ENCODE measurements around the gene AVP.

The AVP gene

DNA sequence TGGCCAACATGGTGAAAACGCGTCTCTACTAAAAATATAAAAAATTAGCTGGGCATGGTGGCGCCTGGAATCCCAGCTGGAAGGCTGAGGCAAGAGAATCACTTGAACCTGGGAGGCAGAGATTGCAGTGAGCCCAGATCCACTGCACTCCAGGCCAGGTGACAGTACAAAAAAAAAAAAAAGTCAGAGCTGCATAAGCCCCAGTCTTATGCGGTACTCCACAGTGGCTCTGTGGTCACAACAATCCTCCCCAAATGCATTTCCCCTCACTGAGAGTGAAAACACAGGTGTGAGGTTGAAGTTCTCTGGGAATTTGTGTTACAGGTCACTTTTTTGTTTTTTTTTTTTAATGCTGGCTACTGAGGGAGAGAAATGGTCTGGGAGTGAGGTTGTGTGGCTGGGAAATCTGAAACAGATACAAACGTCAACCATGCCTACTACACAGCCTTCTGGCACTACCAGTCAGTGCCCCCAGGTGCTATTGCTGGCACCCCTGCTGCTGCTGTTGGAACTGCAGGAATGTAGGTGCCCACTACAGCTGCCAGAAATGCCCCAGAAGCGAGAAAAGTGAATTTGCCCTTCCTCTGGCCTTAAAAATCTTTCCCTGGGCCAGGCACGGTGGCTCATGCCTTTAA is 33.0 kb downstream of the AVP start:
- H3K27me3 ChIP-seq (ENCODE audit: control insufficient read depth, insufficient read depth, low read length): no peaks in the 10 kb centered on the region
- H3K4me1 ChIP-seq (ENCODE audit: control insufficient read depth, insufficient read depth, low read length): peaks cover 13% of the 10 kb centered on the region
- H3K36me3 ChIP-seq (ENCODE audit: control insufficient read depth, insufficient read depth, low read length): peaks cover 9% of the 10 kb centered on the region
- no peaks in the 10 kb centered on the region for H3K9me3 ChIP-seq (ENCODE audit: control insufficient read depth, low read length)
- H3K9ac ChIP-seq (ENCODE audit: low read length): no peak overlapping the region
- H3K4me3 ChIP-seq (ENCODE audit: low read length): no peak overlapping the region

DNA sequence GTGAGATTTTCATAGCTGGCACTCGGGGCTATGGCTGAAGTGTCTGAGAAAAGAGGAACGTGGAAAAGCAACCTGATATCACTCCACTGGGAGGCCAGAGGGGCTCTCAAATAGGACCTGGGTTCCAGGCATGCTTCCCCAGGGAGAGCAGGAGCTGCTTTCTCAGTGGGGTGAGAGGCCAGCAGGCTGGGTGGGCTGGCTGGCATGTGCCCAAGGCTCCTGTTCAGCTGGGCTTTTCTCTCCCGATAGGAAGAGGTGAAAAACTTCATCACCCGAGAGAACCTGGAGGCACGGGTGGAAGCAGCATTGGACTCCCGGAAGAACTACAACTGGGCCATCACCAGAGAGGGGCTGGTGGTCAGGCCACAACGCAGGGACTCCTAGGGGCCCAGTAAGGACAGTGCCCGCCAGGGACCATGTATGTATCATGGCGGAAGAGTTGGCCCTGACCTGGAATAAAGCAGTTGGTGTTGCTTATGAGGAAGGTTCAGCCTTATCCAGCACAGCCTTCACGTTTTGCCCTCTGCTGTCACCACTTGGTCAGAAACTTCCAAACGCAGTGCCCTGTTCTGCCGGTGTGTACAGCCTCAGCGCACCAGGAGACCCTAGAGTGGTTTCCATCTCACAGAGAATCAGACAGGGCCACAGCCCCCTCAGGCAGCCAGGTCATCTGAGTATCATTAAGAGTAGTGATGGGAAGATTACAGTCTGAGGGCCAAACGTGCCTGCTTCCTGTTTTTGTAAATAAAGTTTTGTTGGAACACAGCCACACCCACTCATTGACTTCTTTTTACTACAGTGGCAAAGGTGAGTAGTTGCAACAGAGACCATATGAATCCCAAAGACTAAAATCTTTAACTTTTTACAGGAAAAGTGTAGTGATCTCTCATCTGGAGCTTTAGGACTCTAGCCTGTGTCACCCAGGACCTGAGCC is 36.8 kb downstream of the AVP start:
- Histone ChIP-seq H3K36me3 (ENCODE audit: control insufficient read depth, insufficient read depth, low read length) (peaks cover 9% of the 10 kb centered on the region), H3K4me3 (ENCODE audit: low read length) (no peak overlapping the region), H3K27me3 (ENCODE audit: control insufficient read depth, insufficient read depth, low read length) (no peaks in the 10 kb centered on the region), H3K4me1 (ENCODE audit: control insufficient read depth, insufficient read depth, low read length) (peaks cover 13% of the 10 kb centered on the region), H3K9me3 (ENCODE audit: control insufficient read depth, low read length) (no peaks in the 10 kb centered on the region), H3K9ac (ENCODE audit: low read length) (no peak overlapping the region)

DNA sequence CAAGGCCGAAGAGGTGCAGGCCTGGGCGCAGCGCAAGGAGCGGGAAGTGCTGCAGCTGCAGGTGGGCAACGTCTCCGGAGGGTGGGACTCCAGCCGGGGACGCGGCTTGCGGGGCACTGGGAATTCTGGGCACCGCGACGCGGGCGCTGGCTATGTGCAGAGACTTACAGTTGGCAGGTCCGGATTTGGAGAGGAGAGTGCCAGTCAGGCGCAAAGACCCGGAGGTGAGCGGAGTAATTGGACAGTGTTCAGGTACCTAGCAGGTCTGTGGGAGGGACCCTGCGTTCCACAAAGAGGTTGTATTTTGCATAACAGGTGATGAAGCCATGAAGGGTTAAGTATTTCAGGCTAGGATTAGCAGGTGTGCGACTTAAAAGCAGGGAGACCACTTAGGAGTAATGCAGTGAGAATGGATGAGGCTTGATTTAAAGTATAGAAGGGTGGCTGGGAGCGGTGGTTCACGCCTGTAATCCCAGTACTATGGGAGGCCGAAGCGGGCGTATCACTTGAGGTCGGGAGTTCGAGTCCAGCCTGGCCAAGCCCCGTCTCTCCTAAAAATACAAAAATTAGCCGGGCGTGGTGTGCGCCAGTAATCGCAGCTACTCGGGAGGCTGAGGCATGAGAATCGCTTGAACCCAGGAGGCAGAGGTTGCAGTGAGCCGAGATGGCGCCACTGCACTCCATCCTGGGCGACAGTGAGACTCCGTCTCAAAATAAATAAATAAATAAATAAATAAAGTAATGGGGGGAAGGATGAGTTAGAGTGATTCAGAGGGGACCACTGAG is 37.7 kb downstream of the AVP start:
- Histone ChIP-seq H3K27me3 (ENCODE audit: control insufficient read depth, insufficient read depth, low read length) (no peaks in the 10 kb centered on the region), H3K9ac (ENCODE audit: low read length) (peak overlapping the region; percentile 70), H3K9me3 (ENCODE audit: control insufficient read depth, low read length) (no peaks in the 10 kb centered on the region), H3K36me3 (ENCODE audit: control insufficient read depth, insufficient read depth, low read length) (peaks cover 9% of the 10 kb centered on the region), H3K4me1 (ENCODE audit: control insufficient read depth, insufficient read depth, low read length) (peaks cover 15% of the 10 kb centered on the region), H3K4me3 (ENCODE audit: low read length) (peak overlapping the region; percentile 79)

DNA sequence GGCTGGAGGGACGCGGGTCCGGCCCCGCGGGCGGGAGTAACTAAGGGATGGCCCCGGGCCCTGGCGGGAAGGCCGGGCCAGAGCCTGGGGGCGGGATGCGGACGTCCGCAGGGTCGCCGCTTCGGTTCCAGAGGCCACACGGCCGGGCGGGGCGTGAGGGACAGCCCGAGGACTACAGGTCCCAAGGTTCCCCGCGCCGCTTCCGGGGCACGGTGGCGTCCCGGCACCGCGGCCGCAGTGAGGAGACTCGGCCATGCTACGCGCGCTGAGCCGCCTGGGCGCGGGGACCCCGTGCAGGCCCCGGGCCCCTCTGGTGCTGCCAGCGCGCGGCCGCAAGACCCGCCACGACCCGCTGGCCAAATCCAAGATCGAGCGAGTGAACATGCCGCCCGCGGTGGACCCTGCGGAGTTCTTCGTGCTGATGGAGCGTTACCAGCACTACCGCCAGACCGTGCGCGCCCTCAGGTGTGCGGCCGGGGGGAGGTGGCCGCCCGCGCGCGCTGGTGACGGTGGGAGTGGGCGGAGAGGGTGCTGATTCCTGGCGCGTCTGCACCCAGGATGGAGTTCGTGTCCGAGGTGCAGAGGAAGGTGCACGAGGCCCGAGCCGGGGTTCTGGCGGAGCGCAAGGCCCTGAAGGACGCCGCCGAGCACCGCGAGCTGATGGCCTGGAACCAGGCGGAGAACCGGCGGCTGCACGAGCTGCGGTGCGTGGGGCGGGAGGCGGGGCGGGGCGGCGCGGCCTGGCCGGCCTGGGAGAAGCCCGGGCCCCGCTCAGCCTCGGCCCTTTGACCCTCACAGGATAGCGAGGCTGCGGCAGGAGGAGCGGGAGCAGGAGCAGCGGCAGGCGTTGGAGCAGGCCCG is 38.5 kb downstream of the AVP start, which contains the start of gene MRPS26:
Gene MRPS26, plus strand, starts transcription at position 237 of the 861 bp plus-strand sequence. Its CDS starts 17 bp downstream, at position 254.
- Histone ChIP-seq H3K4me3 (ENCODE audit: low read length) (peak within 1 kb of the TSS; percentile 79), H3K9ac (ENCODE audit: low read length) (peak within 1 kb of the TSS; percentile 70), H3K9me3 (ENCODE audit: control insufficient read depth, low read length) (no peaks in the 10 kb centered on the region), H3K36me3 (ENCODE audit: control insufficient read depth, insufficient read depth, low read length) (peaks cover 9% of the 10 kb centered on the region), H3K27me3 (ENCODE audit: control insufficient read depth, insufficient read depth, low read length) (no peaks in the 10 kb centered on the region), H3K4me1 (ENCODE audit: control insufficient read depth, insufficient read depth, low read length) (peaks cover 19% of the 10 kb centered on the region)

DNA sequence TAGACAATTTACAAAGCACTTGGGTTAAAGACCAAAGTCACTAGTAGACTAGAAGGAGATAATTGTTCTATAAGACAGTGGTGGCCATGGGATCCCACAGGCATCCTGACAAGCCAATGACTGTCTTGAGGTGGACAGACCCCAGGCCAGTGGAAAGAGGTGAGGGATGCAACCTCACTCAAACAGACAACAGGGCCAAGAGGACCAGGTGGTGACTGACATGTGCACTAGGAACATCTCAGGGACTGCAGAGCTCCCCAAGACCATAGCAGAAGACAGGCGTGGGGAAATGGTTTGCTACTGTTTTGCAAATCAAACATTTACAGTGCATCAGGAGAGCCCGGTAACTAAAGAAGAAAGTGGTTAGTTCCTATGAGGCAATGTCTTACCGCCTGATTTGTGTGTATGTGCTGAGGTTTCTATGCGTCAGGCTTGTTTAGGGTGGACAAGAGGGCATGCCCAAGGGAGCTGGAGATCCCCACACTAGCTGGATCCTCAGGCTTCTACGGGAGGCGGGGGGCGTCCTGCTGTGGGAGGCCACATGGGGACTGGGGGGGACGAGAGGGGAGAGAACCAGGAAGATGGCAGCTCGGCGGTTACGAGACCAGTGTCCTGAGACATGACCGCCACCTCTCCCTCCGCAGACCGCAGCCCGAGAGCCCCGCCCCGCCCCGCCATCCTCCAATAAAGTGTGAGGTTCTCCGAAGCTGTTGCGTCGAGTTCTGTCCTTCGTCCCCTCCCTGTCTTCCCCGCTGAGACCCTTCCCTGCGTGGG is 39.3 kb downstream of the AVP start:
- Histone ChIP-seq H3K27me3 (ENCODE audit: control insufficient read depth, insufficient read depth, low read length) (no peaks in the 10 kb centered on the region), H3K4me3 (ENCODE audit: low read length) (peak overlapping the region; percentile 79), H3K4me1 (ENCODE audit: control insufficient read depth, insufficient read depth, low read length) (peaks cover 19% of the 10 kb centered on the region), H3K9ac (ENCODE audit: low read length) (peak overlapping the region; percentile 70), H3K36me3 (ENCODE audit: control insufficient read depth, insufficient read depth, low read length) (peaks cover 9% of the 10 kb centered on the region), H3K9me3 (ENCODE audit: control insufficient read depth, low read length) (no peaks in the 10 kb centered on the region)

DNA sequence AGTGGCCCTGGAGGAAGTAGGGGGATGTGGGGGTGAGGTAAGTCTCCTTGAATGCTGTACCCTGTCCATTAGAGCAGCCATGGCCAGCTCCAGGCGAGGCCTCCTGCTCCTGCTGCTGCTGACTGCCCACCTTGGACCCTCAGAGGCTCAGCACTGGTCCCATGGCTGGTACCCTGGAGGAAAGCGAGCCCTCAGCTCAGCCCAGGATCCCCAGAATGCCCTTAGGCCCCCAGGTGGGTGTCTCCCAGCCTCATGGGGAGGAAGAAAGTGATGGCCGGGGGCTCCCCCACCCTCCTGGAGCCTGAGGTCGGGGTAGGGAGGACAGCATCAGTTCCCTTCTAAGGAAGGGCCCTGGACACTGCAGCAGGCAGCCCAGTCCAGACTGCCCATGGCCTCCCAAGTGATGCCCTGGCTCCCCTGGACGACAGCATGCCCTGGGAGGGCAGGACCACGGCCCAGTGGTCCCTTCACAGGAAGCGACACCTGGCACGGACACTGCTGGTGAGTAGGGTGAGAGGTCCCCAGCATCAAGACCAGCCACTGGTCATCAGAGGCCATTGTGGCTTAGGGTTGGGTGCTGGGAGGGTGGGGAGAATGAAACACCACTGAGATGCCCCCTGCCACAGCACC is 40.1 kb downstream of the AVP start:
- no peak overlapping the region for H3K9ac ChIP-seq (ENCODE audit: low read length)
- peaks cover 19% of the 10 kb centered on the region for H3K4me1 ChIP-seq (ENCODE audit: control insufficient read depth, insufficient read depth, low read length)
- no peak overlapping the region for H3K4me3 ChIP-seq (ENCODE audit: low read length)
- H3K27me3 ChIP-seq (ENCODE audit: control insufficient read depth, insufficient read depth, low read length): no peaks in the 10 kb centered on the region
- peaks cover 9% of the 10 kb centered on the region for H3K36me3 ChIP-seq (ENCODE audit: control insufficient read depth, insufficient read depth, low read length)
- no peaks in the 10 kb centered on the region for H3K9me3 ChIP-seq (ENCODE audit: control insufficient read depth, low read length)

DNA sequence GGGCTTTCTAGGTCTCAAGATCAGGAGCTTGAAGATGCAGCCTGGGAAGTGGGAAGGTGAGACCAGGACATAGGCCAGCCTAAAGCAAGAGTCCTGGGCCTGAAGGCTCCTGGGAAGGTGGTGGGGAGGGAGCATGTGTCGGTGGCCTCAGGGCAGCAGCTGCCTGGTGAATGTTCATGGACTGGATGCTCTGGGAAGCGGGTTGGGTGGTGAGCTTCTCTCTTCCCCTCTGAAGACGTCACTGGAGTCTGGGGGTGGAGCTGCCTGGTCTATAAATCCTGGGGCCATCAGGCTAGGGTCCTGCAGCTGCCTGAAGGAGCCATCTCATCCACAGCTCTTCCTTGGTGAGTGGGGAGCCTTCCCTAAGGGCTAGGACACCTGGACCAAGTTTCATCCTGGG is 41.2 kb downstream of the AVP start, which contains the start of gene GNRH2:
Gene GNRH2, plus strand, starts transcription at position 301 of the 400 bp plus-strand sequence. CDS start 793 bp downstream, outside the sequence.
- Histone ChIP-seq H3K36me3 (ENCODE audit: control insufficient read depth, insufficient read depth, low read length) (peaks cover 9% of the 10 kb centered on the region), H3K9ac (ENCODE audit: low read length) (no peak within 1 kb of the TSS), H3K4me1 (ENCODE audit: control insufficient read depth, insufficient read depth, low read length) (peaks cover 18% of the 10 kb centered on the region), H3K27me3 (ENCODE audit: control insufficient read depth, insufficient read depth, low read length) (no peaks in the 10 kb centered on the region), H3K9me3 (ENCODE audit: control insufficient read depth, low read length) (no peaks in the 10 kb centered on the region), H3K4me3 (ENCODE audit: low read length) (no peak within 1 kb of the TSS)

DNA sequence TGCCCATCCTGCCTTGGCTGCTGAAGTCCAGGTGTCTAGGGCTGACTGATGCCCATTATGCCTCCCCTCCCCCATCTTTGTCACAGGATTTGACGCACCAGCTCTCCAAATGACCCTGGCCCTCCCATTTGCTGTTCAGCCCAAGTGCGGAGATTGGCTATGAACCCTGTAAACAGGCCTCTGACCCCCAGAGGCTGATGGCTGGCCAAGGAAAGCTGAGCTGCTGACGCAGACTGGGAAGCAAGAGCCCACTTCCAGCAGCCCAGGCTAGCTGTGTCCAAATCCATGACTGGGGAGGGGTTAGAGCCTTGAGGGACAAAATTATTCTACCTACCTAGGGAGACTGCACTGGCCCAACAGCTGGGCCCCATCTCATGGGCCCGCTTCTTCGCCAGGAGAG is 41.9 kb downstream of the AVP start:
- Histone ChIP-seq H3K9ac (ENCODE audit: low read length) (no peak overlapping the region), H3K4me3 (ENCODE audit: low read length) (no peak overlapping the region), H3K4me1 (ENCODE audit: control insufficient read depth, insufficient read depth, low read length) (peaks cover 14% of the 10 kb centered on the region), H3K9me3 (ENCODE audit: control insufficient read depth, low read length) (no peaks in the 10 kb centered on the region), H3K36me3 (ENCODE audit: control insufficient read depth, insufficient read depth, low read length) (peaks cover 4% of the 10 kb centered on the region), H3K27me3 (ENCODE audit: control insufficient read depth, insufficient read depth, low read length) (no peaks in the 10 kb centered on the region)

DNA sequence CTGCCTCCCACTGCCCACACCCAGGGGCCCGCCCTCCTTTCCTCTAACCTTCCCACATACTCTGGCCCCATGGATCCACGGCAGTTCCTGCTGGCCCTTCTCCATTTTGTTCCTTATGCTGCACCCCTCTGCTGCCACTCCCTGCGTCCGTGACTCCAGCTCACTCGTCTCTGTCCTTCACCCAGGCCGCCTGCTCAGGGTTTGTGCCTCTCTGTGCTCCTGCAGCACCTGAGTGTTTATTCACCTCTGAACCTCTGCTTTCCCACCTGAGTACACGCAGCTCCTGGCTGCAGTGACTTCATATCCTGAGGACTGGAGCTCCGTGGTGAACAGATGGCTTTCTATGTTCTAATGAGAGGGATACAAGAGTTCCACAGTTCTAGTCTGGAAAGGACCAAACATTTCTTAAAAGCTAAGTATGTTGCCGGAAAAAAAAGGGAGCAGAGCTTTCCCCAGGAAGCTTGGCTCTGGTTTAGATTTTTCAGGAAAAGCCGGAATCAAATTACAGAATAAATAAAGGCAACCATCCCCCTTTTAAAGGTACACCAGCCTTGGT is 42.6 kb downstream of the AVP start:
- Histone ChIP-seq H3K27me3 (ENCODE audit: control insufficient read depth, insufficient read depth, low read length) (no peaks in the 10 kb centered on the region), H3K9me3 (ENCODE audit: control insufficient read depth, low read length) (no peaks in the 10 kb centered on the region), H3K4me1 (ENCODE audit: control insufficient read depth, insufficient read depth, low read length) (peaks cover 9% of the 10 kb centered on the region), H3K36me3 (ENCODE audit: control insufficient read depth, insufficient read depth, low read length) (peaks cover 10% of the 10 kb centered on the region), H3K4me3 (ENCODE audit: low read length) (no peak overlapping the region), H3K9ac (ENCODE audit: low read length) (peak overlapping the region; percentile 18)

DNA sequence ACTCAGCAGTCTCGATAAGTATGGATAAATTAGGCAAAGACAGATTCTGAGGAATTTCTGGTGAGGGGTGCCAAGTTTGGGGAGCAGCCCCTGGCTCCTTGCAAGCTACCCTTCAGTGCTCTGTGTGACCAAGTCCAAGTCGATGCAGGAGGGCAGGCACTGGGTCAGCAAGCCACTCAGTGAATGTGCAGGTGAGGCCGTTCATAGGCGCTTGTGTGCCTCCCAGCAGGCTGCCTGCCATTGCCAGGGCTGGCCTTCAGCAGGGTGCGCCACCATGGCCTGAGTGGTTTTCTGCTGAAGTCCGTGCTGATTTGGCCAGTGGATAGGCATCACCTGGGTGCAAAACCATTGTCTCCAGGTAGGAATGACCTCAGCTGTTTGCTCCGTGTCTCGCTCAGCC is 44.4 kb downstream of the AVP start:
- peaks cover 28% of the 10 kb centered on the region for H3K36me3 ChIP-seq (ENCODE audit: control insufficient read depth, insufficient read depth, low read length)
- no peak overlapping the region for H3K4me3 ChIP-seq (ENCODE audit: low read length)
- no peaks in the 10 kb centered on the region for H3K9me3 ChIP-seq (ENCODE audit: control insufficient read depth, low read length)
- H3K4me1 ChIP-seq (ENCODE audit: control insufficient read depth, insufficient read depth, low read length): peaks cover 5% of the 10 kb centered on the region
- no peaks in the 10 kb centered on the region for H3K27me3 ChIP-seq (ENCODE audit: control insufficient read depth, insufficient read depth, low read length)
- no peak overlapping the region for H3K9ac ChIP-seq (ENCODE audit: low read length)

Data from mucosa of stomach (tissue), 1 donor.